Activated T-cell treated with anti-CD3 and anti-CD28 coated beads for 1 hour (primary cell): ENCODE data around the gene ADGRF3.
"Not testable (repeated sequence)": the region's sequence is repeated elsewhere in the genome, so short reads cannot be mapped to it uniquely, and the experiment has no call there.

Experiments used
- DNase-seq: peaks from one replicate; pipeline ENCODE4 v3.0.0-alpha.2; 2020; ENCODE audit warnings: low read depth

Gene ADGRF3

DNA sequence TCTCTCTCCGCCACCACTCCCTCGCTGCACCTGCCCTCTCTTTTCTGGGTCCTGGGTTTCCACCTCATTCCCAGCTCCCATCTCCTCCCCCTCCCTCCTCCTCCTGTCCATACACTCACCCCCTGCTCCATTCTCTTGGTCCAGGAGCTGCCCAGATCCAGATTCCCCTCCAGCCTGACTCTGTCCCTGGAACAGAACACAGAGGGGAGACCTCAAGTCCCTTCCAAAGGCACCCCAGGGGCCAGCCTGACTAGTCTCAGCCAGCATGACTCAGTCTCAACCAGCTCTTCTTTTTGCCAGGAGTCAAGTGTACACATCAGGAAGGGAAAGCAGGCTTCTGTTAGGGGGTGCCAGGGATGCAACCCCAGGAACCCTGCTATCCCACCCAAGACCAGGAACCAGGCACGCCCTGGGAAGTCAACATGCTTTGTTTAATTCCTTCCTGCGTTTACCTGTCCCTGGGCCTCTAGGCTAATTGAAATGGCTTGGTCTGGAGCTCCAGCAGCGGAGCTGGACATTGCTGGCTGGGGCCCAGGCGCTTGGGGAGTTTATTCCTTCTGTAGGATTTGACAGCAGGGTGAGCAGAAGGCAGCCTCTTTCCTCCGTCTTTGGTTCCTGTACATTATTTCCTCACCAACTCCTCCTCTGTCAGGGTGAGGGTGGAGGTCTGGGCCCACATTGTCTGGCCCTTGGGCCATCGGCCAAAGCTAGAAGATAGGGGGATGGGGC is 29.0 kb downstream of the ADGRF3 start:
- DNase-seq, result no peak

DNA sequence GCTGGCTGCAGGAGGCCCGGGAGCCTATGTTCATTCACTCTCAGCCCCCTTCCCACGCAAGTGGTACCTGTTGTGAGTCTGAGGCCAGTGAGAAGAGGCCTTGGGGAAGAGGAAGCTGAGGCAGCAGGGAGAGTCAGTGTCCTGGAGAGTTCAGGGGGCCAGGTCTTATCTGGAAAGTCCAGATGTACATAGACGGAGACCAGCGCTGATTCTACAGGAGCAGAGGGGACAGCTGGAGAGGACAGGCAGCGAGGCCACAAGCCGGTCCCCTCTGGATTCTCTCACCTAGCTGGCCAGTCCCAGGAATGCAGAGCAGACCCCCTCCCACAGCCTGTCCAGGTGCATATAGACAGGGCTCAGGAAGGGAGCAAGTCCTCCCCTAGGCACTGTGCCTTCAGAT is 29.7 kb downstream of the ADGRF3 start:
- no peak for DNase-seq

GRCh38 chr2:26316041-26316440 is 30.5 kb downstream of the ADGRF3 start:
- no peak for DNase-seq

DNA sequence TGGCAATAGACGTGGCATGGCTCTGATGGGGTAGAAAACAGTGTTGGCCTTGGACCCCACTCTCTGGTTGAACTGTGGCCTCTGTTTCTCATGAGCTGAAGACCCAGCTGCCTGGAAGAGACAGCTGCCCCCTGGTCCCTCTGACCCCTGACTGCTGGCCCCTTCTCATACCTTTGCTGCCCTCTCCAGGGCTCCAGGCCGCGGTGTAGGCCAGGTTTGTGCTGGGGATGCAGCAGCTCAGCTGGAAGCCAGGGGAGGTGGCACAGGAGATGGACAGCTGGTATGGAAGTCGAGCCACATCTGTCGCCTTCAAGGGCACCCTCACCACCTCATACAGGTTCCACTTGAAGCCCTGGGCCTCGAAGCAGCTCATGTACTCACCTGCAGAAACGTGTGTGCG is 32.3 kb downstream of the ADGRF3 start:
- no peak for DNase-seq

GRCh38 chr2:26313446-26313845 is 33.1 kb downstream of the ADGRF3 start:
- DNase-seq, result no peak

DNA sequence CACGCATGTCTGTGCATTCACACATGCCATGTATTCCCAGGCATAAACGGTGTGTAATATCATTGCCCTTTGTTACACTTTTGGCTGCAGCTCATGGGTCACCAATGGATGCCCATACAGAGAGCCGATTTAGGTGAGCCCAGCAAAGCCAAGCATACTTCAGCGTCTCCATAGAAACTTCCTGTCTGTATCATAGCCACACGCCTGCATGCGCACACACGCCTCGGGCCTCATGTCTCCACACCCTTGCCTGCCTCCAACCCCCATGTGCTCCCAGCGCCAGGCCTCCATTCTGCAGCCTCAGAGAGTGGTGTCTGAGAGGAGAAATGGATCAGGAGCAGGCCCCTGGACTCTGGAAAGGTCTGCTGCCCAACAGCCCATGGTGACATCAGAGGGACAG is 34.1 kb downstream of the ADGRF3 start:
- DNase-seq, result no peak

DNA sequence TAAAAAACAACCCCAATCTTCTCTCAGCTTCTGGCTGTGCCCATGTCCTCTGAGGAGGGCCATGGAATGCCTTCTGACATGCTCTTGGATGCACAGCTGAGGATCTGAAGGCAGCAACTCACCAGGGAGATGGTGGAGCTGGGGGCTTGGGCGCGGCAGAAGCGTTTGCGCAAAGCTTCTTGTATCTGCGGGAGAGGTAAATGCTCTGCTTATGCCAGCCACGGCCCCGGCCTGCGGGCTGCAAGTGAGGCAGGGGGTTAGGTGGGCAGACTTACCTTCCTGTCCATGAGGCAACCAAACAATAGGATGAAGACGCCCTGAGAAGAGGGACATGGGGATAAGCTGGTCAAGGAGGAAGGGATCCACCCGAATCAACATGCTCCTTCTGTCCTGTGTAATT is 36.7 kb downstream of the ADGRF3 start:
- no peak for DNase-seq

- no peak for DNase-seq
Observed at GRCh38 chr2:26305540-26305939, 41.0 kb downstream of the ADGRF3 start.

DNA sequence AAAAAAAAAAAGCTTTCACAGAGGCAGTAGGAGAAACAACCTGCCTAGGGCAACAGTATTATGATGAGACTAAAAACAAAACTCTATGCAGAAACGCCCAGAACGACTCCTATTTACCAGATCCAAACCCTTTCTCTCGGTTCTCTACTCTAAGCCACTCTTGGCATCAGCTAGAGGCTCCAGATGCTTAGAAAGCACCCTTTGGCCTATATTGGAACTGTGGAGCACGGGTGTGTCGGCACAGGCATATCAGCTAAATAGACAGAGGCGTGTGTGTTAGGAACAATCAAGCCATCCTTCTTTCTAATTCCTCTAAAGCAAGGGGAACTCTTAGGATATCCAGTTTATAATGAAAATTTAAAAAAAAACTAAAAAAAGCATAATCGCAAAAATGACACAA is 41.5 kb downstream of the ADGRF3 start:
- DNase-seq, result not testable (repeated sequence)

DNA sequence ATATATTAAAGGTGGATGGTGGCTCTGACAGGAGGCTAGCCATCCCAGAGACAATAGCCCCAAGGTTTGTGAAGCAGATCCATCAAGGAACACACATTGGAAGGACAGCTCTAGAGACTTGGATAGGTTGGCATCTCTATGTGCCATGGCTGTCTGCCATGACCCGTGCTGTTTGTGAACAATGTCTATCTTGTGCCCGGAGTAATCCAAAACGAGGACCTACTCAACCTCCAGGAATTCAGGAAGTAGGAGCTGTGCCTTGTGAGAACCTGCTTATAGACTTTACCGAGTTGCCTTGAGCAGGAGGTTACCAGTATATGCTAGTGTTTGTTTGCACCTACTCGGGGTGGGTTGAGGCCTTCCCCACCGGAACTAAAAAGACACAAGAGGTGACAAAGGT is 43.7 kb downstream of the ADGRF3 start:
- no peak for DNase-seq

- no peak for DNase-seq
Observed at GRCh38 chr2:26300234-26300925, 46.2 kb downstream of the ADGRF3 start.

DNA sequence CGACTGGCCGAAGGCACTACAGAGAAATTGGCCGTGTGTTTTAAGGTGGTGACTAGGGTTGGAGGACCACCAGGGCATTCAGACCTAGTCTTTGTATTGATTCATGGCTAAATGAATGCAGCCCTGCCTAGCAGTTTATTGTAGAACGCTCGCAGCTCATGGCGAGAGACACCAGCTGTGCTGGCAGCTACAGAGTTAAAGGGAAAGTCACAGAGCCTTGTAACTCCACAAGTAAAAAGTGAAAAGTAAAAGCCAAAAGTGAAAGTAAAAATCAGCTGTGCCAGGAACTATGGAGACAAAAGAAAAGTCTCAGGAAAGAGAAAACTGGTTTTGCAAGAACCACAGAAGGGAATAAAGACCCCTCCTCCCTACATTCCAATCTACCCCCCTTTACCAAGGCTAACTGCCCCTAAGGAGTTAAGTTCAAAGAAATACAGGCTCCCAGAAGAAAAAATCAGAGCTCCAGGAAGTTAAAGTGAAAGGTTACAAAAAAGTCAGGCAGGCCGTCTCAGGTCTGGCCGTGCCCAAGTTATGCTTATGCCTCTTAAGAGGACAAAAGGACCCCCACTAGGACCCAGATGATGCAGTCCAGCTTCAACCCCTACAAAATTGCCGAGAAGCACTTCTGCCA is 47.0 kb downstream of the ADGRF3 start:
- DNase-seq, result no peak

- peak; percentile 15 for DNase-seq
Observed at GRCh38 chr2:26298638-26299393, 47.8 kb downstream of the ADGRF3 start.

- DNase-seq, result no peak
Observed at GRCh38 chr2:26298286-26298637, 48.3 kb downstream of the ADGRF3 start.

GRCh38 chr2:26297061-26297460 is 49.5 kb downstream of the ADGRF3 start:
- DNase-seq, result no peak

DNA sequence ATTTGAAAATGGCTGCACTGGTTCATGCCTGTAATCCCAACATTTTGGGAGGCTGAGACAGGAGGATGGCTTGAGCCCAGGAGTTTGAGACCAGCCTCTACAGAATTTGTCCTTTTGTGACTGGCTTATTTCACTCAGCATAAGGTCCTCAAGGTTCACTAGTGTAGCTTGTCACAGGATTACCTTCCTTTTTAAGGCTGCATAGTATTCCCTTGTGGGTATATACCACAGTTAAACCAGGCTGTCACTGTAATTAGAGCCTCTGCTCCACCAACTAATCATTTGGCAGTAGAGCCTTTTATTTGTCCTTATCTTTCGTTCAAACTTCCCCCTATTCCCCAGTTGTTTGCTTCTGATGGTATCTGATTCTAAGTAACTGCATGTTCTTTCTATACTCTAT is 51.1 kb downstream of the ADGRF3 start:
- DNase-seq, result no peak

GRCh38 chr2:26292646-26293045 is 53.9 kb downstream of the ADGRF3 start:
- no peak for DNase-seq

DNA sequence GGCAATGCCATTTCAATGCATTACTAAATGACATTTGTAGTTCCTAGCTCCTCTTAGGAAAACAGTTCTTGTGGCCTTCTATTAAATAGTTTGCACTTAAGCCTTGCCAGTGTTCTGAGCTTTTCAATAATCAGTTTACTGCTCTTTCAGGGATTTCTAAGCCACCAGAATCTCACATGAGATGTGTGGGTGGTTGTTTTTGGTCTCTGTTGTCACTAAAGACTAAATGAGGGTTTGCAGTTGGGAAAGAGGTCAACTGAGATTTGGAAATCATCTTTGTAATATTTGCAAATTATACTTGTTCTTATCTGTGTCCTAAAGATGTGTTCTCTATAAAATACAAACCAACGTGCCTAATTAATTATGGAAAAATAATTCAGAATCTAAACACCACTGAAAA is 56.6 kb downstream of the ADGRF3 start:
- no peak for DNase-seq

- no peak for DNase-seq
Observed at GRCh38 chr2:26285931-26286330, 60.7 kb downstream of the ADGRF3 start.

- DNase-seq, result no peak
Observed at GRCh38 chr2:26284132-26284531, 62.5 kb downstream of the ADGRF3 start.

DNA sequence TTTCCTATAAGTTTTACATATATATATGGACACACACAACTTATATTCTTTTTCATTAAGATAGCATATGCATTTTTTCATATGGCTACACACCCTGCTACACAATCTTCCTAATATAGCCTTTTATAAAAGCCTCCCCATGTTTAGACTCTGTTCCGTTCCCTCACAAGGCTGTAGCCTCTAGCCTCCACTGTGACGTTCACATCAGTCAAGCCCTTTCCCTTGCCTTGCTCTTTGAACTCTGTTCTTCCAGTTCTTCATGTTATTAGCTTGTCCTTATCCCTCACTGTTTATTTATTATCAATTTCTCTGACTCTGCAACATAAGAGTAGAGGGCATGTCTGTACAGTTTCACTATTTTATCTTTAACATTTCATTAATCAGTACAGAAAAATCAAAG is 63.0 kb downstream of the ADGRF3 start:
- DNase-seq, result no peak

GRCh38 chr2:26281226-26281625 is 65.4 kb downstream of the ADGRF3 start:
- no peak for DNase-seq

GRCh38 chr2:26279886-26280285 is 66.7 kb downstream of the ADGRF3 start:
- no peak for DNase-seq
